LHCN-M2 (cell line): ENCODE measurements around the gene GPBP1. TPM values are rescaled to one million over a fixed set of nuclear protein-coding genes. Genes with fewer than 3 reads are reported as not detected.
"Not testable (repeated sequence)": the region's sequence is repeated elsewhere in the genome, so short reads cannot be mapped to it uniquely, and the experiment has no call there.

Source experiments
- DNase-seq: peaks from one replicate; pipeline ENCODE4 v3.0.0-alpha.2; 2012; ENCODE audit warnings: low read depth
- total RNA-seq: library from RNA; depleted of rRNA; stranded (reverse); fragments of >200 nt; gene quantifications from 2 replicates; pipeline ENCODE4 v1.2.3, GENCODE V29; 2014

GPBP1 gene
- total RNA-seq, 1 experiment from 2014 or later = 48.5 TPM

DNA sequence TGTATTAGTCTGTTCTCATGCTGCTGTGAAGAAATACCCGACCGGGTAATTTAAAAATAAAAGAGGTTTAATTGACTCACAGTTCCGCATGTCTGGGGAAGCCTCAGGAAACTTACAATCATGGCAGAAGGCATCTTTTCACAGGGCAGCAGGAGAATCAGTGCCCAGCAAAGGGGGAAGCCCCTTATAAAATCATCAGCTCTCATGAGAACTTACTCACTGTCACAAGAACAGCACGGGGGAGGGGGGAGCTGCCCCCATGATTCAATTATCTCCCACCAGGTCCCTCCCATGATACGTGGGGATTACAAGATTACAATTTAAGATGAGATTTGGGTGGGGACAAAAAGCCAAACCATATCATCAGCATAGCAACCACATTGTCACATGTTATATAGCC, 102.5 kb downstream of the GPBP1 start:
- DNase-seq = no peak

GRCh38 chr5:57277085-57277484, 103.2 kb downstream of the GPBP1 start:
- peak; percentile 32 for DNase-seq

GRCh38 chr5:57280853-57281252, 107.0 kb downstream of the GPBP1 start:
- no peak for DNase-seq

GRCh38 chr5:57285084-57285483, 111.2 kb downstream of the GPBP1 start:
- DNase-seq = not testable (repeated sequence)

DNA sequence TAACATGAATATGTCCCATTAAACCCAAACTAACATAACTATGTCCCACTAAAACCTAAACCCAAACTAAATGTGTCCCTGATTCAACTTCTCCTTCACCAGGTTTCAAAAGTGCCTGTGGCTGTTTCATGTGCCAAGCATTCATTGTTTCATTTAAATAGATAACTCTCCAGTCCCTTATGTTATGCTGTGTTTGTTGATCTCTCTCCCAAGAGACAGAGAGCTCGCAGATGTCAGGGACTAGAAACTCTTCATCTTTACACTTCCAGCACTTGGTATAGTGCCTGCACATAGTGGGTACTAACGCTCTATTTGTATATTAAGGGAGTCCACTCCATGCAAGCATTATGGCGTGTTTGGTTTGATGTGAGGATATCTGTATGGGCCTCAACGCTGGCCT, 118.0 kb downstream of the GPBP1 start:
- DNase-seq = no peak

- no peak for DNase-seq
Measured at GRCh38 chr5:57292336-57292735, 118.5 kb downstream of the GPBP1 start.

DNA sequence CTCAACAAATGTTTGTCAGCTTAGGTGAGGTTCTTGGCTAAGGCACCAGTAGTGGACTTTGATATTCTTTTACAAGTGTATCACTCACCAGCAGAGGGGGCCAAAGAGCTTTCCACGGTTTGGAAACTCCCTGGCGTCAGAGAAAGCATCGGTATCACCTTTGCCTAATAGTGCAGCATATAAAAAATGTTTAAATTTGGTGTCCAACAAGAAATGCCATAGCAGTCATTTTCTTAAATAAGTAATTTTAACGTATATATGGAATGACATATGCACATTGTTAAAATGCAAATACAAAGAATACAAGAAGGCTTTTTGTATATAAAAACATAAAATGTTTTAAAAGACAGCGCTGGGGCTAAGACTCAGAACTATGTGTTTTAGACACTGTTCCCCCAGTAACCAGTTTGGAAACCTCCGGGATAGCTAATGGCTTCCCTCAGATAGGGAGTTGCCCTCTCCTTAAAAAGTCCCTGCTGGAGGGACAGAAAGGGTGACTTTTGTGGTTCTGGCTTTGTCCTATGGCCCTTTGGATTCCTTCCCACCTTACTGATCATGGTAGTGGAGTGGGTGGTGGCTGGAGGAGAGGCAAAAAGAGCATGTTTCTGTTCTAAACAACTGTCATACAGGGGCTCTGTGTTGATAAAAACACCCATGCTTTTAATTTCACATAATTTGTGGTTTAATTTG, 124.6 kb downstream of the GPBP1 start:
- DNase-seq = peak; percentile 73

GRCh38 chr5:57298985-57299491, 125.2 kb downstream of the GPBP1 start:
- peak; percentile 78 for DNase-seq

DNA sequence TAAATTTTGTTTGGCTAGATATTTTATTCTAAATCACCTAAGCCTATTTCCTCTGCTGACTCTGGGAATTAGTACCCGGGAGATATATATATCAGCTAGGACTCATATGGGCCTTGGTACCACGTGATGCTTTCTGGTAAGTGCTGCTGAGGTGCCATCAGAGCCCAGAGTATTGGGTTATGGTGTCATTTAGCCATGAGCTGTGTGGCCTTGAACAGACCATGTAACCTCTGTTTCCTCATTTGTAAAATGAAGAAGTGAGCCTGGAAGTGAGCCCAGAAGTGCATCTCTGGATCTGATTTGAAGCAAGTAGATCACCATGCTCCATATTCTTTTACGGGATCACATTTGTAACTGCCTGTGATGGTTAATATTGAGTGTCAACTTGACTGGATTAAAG, 126.1 kb downstream of the GPBP1 start:
- DNase-seq = no peak

DNA sequence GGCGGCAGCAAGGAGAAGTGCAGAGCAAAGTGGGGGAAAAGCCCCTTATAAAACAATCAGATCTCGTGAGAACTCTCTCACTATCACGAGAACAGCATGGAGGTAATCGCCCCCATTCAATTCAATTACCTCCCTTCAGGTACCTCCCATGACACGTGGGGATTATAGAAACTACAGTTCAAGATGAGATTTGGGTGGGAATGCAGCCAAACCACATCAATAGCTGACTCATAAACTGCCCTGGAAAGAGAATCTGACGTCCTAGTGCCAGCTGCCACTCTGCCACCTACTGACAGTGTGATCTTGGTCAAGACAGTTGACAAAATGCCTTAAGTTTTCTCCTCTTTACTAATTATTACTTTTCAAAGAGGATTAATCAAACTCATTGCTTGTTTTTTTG, 128.3 kb downstream of the GPBP1 start:
- DNase-seq = peak; percentile 73

- peak; percentile 17 for DNase-seq
Measured at GRCh38 chr5:57302643-57303042, 128.8 kb downstream of the GPBP1 start.

GRCh38 chr5:57303985-57304384, 130.1 kb downstream of the GPBP1 start:
- DNase-seq = no peak

- no peak for DNase-seq
Measured at GRCh38 chr5:57304931-57305330, 131.1 kb downstream of the GPBP1 start.

DNA sequence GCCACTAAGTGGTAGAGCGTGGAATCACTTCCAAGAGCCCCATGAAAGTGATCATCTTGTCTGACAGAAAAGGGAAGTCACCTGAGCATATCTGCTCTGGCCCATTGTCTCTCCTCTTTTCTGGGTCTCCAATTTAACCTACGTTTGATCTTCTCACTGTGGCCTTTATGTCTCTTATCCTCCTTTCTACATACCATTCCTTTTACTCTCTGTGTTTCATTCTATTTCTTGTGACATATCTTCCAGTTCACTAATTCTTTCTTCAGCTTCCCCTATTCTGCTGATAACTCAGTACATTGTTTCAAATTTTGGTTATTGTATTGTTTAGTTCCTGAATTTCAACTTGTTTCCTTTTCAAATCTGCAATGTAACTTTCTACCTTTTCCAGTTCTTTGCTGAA, 132.5 kb downstream of the GPBP1 start:
- DNase-seq = no peak

- no peak for DNase-seq
Measured at GRCh38 chr5:57307516-57307915, 133.7 kb downstream of the GPBP1 start.

GRCh38 chr5:57309022-57309421, 135.2 kb downstream of the GPBP1 start:
- not testable (repeated sequence) for DNase-seq

DNA sequence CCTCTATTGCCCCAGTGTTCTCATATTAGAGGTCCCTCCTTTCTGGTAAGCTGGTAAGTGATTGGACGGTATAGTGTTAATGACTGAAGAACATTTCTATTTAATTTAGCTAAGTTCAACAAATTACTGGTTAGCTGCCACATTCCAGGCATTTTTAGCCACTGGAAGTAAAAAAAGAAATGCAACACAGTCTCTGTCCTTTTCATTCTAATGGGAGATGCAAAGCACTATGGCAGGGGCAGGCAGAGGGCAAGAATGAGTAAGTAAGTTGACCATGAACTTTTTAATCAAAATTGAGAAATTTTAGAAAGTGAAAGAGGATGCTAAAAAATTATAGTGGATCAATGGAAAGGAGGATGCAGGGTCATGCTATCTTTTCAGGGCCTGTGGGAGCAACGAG, 137.4 kb downstream of the GPBP1 start:
- no peak for DNase-seq

- no peak for DNase-seq
Measured at GRCh38 chr5:57311921-57312735, 138.3 kb downstream of the GPBP1 start.

DNA sequence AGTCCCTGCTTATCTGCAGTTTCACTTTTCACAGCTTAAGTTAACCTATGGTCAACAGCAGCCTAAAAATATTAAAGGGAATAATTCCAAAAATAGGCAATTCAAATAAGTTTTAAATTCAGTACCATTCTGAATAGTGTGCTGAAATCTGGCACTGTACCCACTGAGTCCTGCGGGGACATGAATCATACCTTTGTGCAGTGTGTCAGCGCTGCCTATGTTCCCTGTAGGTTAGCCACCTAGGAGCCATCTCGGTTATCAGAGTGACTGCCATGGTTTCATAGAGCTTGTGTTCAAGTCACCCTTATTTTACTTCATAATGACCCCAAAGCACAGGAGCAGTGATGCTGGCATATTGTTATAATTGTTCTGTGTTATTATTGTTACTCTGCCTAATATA, 139.9 kb downstream of the GPBP1 start:
- DNase-seq = no peak
